ENCODE measurements around the gene GART.

The GART gene

DNA sequence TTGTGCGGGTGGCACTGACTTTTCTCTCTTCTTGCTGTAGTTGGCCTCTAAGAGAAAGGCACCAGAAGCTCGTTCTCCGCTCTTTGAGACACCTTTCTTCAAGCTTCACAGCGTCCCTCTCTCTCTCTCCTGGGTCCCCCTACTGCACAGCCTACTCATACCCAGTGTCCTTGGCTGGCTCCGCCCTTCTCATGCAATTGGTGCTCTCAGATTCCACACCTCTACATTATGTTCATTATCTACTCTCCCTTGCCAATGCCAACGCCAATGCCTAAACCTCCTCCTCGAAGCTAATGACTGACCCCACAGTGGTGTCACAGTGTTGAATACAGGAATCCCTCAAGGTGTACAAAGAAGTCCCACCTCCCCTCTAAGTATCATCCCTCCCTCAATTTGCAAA is 45.6 kb downstream of the GART start:
- Histone ChIP-seq H3F3A (ENCODE audit: insufficient read depth, low read length) (no peaks in the 10 kb centered on the region), H3K4me2 (ENCODE audit: low read length) (no peak overlapping the region), H3K27me3 (ENCODE audit: insufficient read depth, low read length) (no peaks in the 10 kb centered on the region), H3K9ac (ENCODE audit: low read length) (no peak overlapping the region), H3K9me2 (ENCODE audit: low read depth, low read length) (no peaks in the 10 kb centered on the region), H2AFZ (ENCODE audit: low read length) (no peak overlapping the region), H3K27ac (ENCODE audit: low read depth, low read length, poor library complexity, severe bottlenecking) (no peak overlapping the region), H3K4me1 (ENCODE audit: insufficient read depth, low read length, severe bottlenecking) (peaks cover 9% of the 10 kb centered on the region), H4K20me1 (ENCODE audit: insufficient read depth, low read length) (no peaks in the 10 kb centered on the region), H3K36me3 (ENCODE audit: insufficient read depth, low read length) (no peaks in the 10 kb centered on the region), H3K79me2 (ENCODE audit: insufficient read depth, low read length) (no peaks in the 10 kb centered on the region), H3K9me3 (ENCODE audit: low read length) (no peaks in the 10 kb centered on the region), H3K4me3 (ENCODE audit: low read depth, low read length, poor library complexity, severe bottlenecking) (no peak overlapping the region)
- TF ChIP-seq CTCF (IDR thresholded peaks at IDR 0.05; ENCODE audit: low read length) (no peak), EZH2 (IDR thresholded peaks at IDR 0.05; ENCODE audit: borderline replicate concordance, low read length) (no peak)

GRCh38 chr21:33495743-33496142 is 46.2 kb downstream of the GART start:
- Histone ChIP-seq H3K36me3 (ENCODE audit: insufficient read depth, low read length) (no peaks in the 10 kb centered on the region), H3K79me2 (ENCODE audit: insufficient read depth, low read length) (no peaks in the 10 kb centered on the region), H3F3A (ENCODE audit: insufficient read depth, low read length) (no peaks in the 10 kb centered on the region), H3K4me1 (ENCODE audit: insufficient read depth, low read length, severe bottlenecking) (peaks cover 13% of the 10 kb centered on the region), H3K27ac (ENCODE audit: low read depth, low read length, poor library complexity, severe bottlenecking) (no peak overlapping the region), H3K27me3 (ENCODE audit: insufficient read depth, low read length) (no peaks in the 10 kb centered on the region), H3K4me3 (ENCODE audit: low read depth, low read length, poor library complexity, severe bottlenecking) (no peak overlapping the region), H3K9me2 (ENCODE audit: low read depth, low read length) (no peaks in the 10 kb centered on the region), H2AFZ (ENCODE audit: low read length) (no peak overlapping the region), H3K4me2 (ENCODE audit: low read length) (no peak overlapping the region), H3K9me3 (ENCODE audit: low read length) (no peaks in the 10 kb centered on the region), H4K20me1 (ENCODE audit: insufficient read depth, low read length) (no peaks in the 10 kb centered on the region), H3K9ac (ENCODE audit: low read length) (no peak overlapping the region)
- no peak for TF ChIP-seq CTCF (IDR thresholded peaks at IDR 0.05; ENCODE audit: low read length)
- TF ChIP-seq EZH2 (IDR thresholded peaks at IDR 0.05; ENCODE audit: borderline replicate concordance, low read length): no peak

DNA sequence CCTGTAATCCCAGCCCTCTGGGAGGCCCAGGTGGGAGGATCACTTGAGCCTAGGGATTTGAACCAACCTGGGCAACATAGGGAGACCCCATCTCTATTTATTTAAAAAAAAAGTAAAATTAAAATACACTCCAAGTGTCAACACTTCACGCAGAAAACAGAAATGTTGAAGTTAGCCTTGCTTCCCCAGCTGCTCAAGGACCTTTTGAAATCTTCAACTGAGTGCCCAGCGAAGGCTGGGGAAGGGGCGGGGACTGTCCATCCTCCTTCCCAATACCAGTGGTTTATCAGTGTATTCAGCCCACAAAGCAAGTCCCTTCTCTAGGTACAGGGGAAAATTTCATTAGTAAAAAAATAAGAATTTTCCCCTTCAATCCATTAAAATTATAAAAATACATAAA is 48.2 kb downstream of the GART start:
- H2AFZ ChIP-seq (ENCODE audit: low read length): no peak overlapping the region

More for the DNA sequence above, 48.2 kb downstream of the GART start:
- TF ChIP-seq CTCF (IDR thresholded peaks at IDR 0.05; ENCODE audit: low read length) (no peak), EZH2 (IDR thresholded peaks at IDR 0.05; ENCODE audit: borderline replicate concordance, low read length) (no peak)
- H3K4me3 ChIP-seq (ENCODE audit: low read depth, low read length, poor library complexity, severe bottlenecking): no peak overlapping the region
- no peaks in the 10 kb centered on the region for H4K20me1 ChIP-seq (ENCODE audit: insufficient read depth, low read length)
- no peaks in the 10 kb centered on the region for H3F3A ChIP-seq (ENCODE audit: insufficient read depth, low read length)
- no peaks in the 10 kb centered on the region for H3K27me3 ChIP-seq (ENCODE audit: insufficient read depth, low read length)
- no peaks in the 10 kb centered on the region for H3K36me3 ChIP-seq (ENCODE audit: insufficient read depth, low read length)
- H3K9me2 ChIP-seq (ENCODE audit: low read depth, low read length): no peaks in the 10 kb centered on the region
- no peak overlapping the region for H3K9ac ChIP-seq (ENCODE audit: low read length)
- no peaks in the 10 kb centered on the region for H3K79me2 ChIP-seq (ENCODE audit: insufficient read depth, low read length)
- no peak overlapping the region for H3K4me2 ChIP-seq (ENCODE audit: low read length)
- H3K27ac ChIP-seq (ENCODE audit: low read depth, low read length, poor library complexity, severe bottlenecking): no peak overlapping the region
- H3K9me3 ChIP-seq (ENCODE audit: low read length): no peaks in the 10 kb centered on the region
- peaks cover 16% of the 10 kb centered on the region for H3K4me1 ChIP-seq (ENCODE audit: insufficient read depth, low read length, severe bottlenecking)
